Rectal smooth muscle tissue (tissue), 1 donor: ENCODE measurements around the gene MEF2D.
A peak's percentile ranks its signal among the peaks of the same experiment; 100 is the strongest.

Experiments
- H3K27ac ChIP-seq: one replicate; pipeline ENCODE4 v1.7.0; 2013; ENCODE audit warnings: low read depth, low read length, inconsistent platforms
- H3K27me3 ChIP-seq: one replicate; pipeline ENCODE4 v1.7.0; 2013; ENCODE audit warnings: low read length; ENCODE audit not compliant: control insufficient read depth, insufficient read depth
- H3K36me3 ChIP-seq: one replicate; pipeline ENCODE4 v1.7.0; 2013; ENCODE audit warnings: low read length; ENCODE audit not compliant: control insufficient read depth, insufficient read depth
- H3K4me1 ChIP-seq: one replicate; pipeline ENCODE4 v1.7.0; 2013; ENCODE audit warnings: low read length; ENCODE audit not compliant: control insufficient read depth, insufficient read depth
- H3K4me3 ChIP-seq: one replicate; pipeline ENCODE4 v1.7.0; 2013; ENCODE audit warnings: low read length
- H3K9ac ChIP-seq: one replicate; pipeline ENCODE4 v1.7.0; 2013; ENCODE audit warnings: low read length

Gene MEF2D

GRCh38 chr1:156478250-156478627, 22.3 kb downstream of the MEF2D start:
- H3K36me3 ChIP-seq: peaks cover 71% of the 10 kb centered on the region
- H3K4me1 ChIP-seq: peaks cover 37% of the 10 kb centered on the region
- peak overlapping the region; percentile 96 for H3K27ac ChIP-seq
- no peak overlapping the region for H3K4me3 ChIP-seq
- H3K9ac ChIP-seq: no peak overlapping the region
- no peaks in the 10 kb centered on the region for H3K27me3 ChIP-seq

- H3K4me3 ChIP-seq: no peak overlapping the region
- peaks cover 37% of the 10 kb centered on the region for H3K4me1 ChIP-seq
- H3K27ac ChIP-seq: peak overlapping the region; percentile 96
- H3K9ac ChIP-seq: no peak overlapping the region
- H3K36me3 ChIP-seq: peaks cover 68% of the 10 kb centered on the region
- H3K27me3 ChIP-seq: no peaks in the 10 kb centered on the region
Measured at GRCh38 chr1:156477526-156478249, 22.9 kb downstream of the MEF2D start.

- Histone ChIP-seq H3K9ac (no peak overlapping the region), H3K4me1 (peaks cover 37% of the 10 kb centered on the region)
Measured at GRCh38 chr1:156476501-156477298, 23.9 kb downstream of the MEF2D start.

GRCh38 chr1:156475568-156476500, 24.7 kb downstream of the MEF2D start:
- Histone ChIP-seq H3K27me3 (no peaks in the 10 kb centered on the region), H3K4me3 (no peak overlapping the region), H3K36me3 (peaks cover 53% of the 10 kb centered on the region), H3K4me1 (peaks cover 34% of the 10 kb centered on the region), H3K9ac (no peak overlapping the region), H3K27ac (peak overlapping the region; percentile 96)

More at GRCh38 chr1:156476501-156477298, 23.9 kb downstream of the MEF2D start:
- Histone ChIP-seq H3K4me3 (no peak overlapping the region), H3K27me3 (no peaks in the 10 kb centered on the region), H3K36me3 (peaks cover 61% of the 10 kb centered on the region), H3K27ac (peak overlapping the region; percentile 96)

- peaks cover 33% of the 10 kb centered on the region for H3K4me1 ChIP-seq
- no peak overlapping the region for H3K4me3 ChIP-seq
- peak overlapping the region; percentile 74 for H3K27ac ChIP-seq
- peaks cover 48% of the 10 kb centered on the region for H3K36me3 ChIP-seq
- no peaks in the 10 kb centered on the region for H3K27me3 ChIP-seq
- no peak overlapping the region for H3K9ac ChIP-seq
Measured at GRCh38 chr1:156474966-156475365, 25.6 kb downstream of the MEF2D start.

- Histone ChIP-seq H3K36me3 (peaks cover 37% of the 10 kb centered on the region), H3K4me3 (no peak overlapping the region), H3K27ac (no peak overlapping the region), H3K9ac (no peak overlapping the region), H3K4me1 (peaks cover 18% of the 10 kb centered on the region), H3K27me3 (no peaks in the 10 kb centered on the region)
Measured at GRCh38 chr1:156471496-156472490, 28.8 kb downstream of the MEF2D start.

GRCh38 chr1:156470473-156470872, 30.1 kb downstream of the MEF2D start:
- Histone ChIP-seq H3K36me3 (peaks cover 29% of the 10 kb centered on the region), H3K27me3 (no peaks in the 10 kb centered on the region), H3K9ac (no peak overlapping the region), H3K4me1 (peaks cover 6% of the 10 kb centered on the region), H3K27ac (no peak overlapping the region), H3K4me3 (no peak overlapping the region)

GRCh38 chr1:156468693-156469345, 31.8 kb downstream of the MEF2D start:
- Histone ChIP-seq H3K36me3 (peaks cover 25% of the 10 kb centered on the region), H3K27ac (no peak overlapping the region), H3K9ac (no peak overlapping the region), H3K27me3 (no peaks in the 10 kb centered on the region), H3K4me1 (peaks cover 7% of the 10 kb centered on the region), H3K4me3 (no peak overlapping the region)

- Histone ChIP-seq H3K36me3 (peaks cover 19% of the 10 kb centered on the region), H3K27me3 (no peaks in the 10 kb centered on the region), H3K27ac (no peak overlapping the region), H3K4me3 (no peak overlapping the region), H3K9ac (no peak overlapping the region), H3K4me1 (peaks cover 8% of the 10 kb centered on the region)
Measured at GRCh38 chr1:156467906-156468305, 32.7 kb downstream of the MEF2D start.

- Histone ChIP-seq H3K4me1 (peaks cover 8% of the 10 kb centered on the region), H3K9ac (no peak overlapping the region), H3K4me3 (no peak overlapping the region), H3K27ac (no peak overlapping the region), H3K36me3 (peaks cover 19% of the 10 kb centered on the region), H3K27me3 (no peaks in the 10 kb centered on the region)
Measured at GRCh38 chr1:156467385-156467784, 33.2 kb downstream of the MEF2D start.
